GM12878 (cell line): ENCODE results near the gene TP63. TPM values are rescaled to one million over a fixed set of nuclear protein-coding genes. Genes with fewer than 3 reads are reported as not detected.

ENCODE experiments used
- ATAC-seq: fragments of 200-7000 bp; cut with Tn5 transposase; 3 replicates; pipeline ENCODE4 v1.9.1; 2020; ENCODE audit warnings: mild to moderate bottlenecking, moderate library complexity
- BruUV-seq: library from RNA; stranded (reverse); fragments of 400-500 nt; replicated peaks from 2 replicates; lab custom pipeline; 2021; lab: Mats Ljungman, UMichigan
- CTCF ChIA-PET: fragments of 300-600 bp; sonication (Branson Sonifier 250); formaldehyde crosslinking; extraction: SDS; loops from one replicate; lab custom pipeline; 2021; ENCODE audit warnings: inconsistent platforms; lab: Yijun Ruan, JAX
- POLR2A ChIA-PET: fragments of 350-600 bp; formaldehyde crosslinking; extraction: SDS; loops from one replicate; lab custom pipeline; 2021; ENCODE audit warnings: inconsistent platforms; lab: Charles Lee
- RAD21 ChIA-PET: fragments of 300-600 bp; sonication (Branson Sonifier 250); formaldehyde crosslinking; loops from one replicate; lab custom pipeline; 2023; ENCODE audit warnings: antibody characterized with exemption; ENCODE audit not compliant: unreplicated experiment; lab: Charles Lee
- SMC1A ChIA-PET: fragments of 300-600 bp; sonication (Branson Sonifier 250); formaldehyde crosslinking; loops from one replicate; lab custom pipeline; 2023; ENCODE audit not compliant: unreplicated experiment, uncharacterized antibody; lab: Charles Lee
- DNase-seq: peaks from one replicate; pipeline ENCODE4 v3.0.0-alpha.2; 2011; ENCODE audit warnings: low read depth, low spot score
- FAIRE-seq: peaks from 3 replicates; lab custom pipeline; 2011; peaks lifted over from hg19 to GRCh38; lab: Jason Lieb, UNC
- H2AFZ ChIP-seq: 2 replicates; pipeline ENCODE4 v1.6.0; 2011; ENCODE audit warnings: low read depth, low read length, control low read depth; ENCODE audit not compliant: control insufficient read depth
- H3K27ac ChIP-seq: 2 replicates; pipeline ENCODE4 v1.5.1; 2011; ENCODE audit warnings: control low read depth; ENCODE audit not compliant: control insufficient read depth, insufficient read depth
- H3K27me3 ChIP-seq, 2 experiments: replicated peaks in 1 of 2; 2 replicates each; pipeline versions ENCODE4 v1.6.0 to v1.6.1; 2011; ENCODE audit warnings: low read length in 1 of 2; ENCODE audit not compliant: control insufficient read depth in 2 of 2, insufficient read depth in 2 of 2
- H3K36me3 ChIP-seq, 2 experiments: 2 replicates each; pipeline ENCODE4 v1.5.1; 2011; ENCODE audit warnings: low read length in 1 of 2; ENCODE audit not compliant: control insufficient read depth in 2 of 2, insufficient read depth in 2 of 2
- H3K4me1 ChIP-seq: 2 replicates; pipeline ENCODE4 v1.6.1; 2011; ENCODE audit warnings: mild to moderate bottlenecking, low read length, moderate library complexity, mixed read lengths; ENCODE audit not compliant: control insufficient read depth, insufficient read depth
- H3K4me2 ChIP-seq: 2 replicates; pipeline ENCODE4 v1.6.0; 2011; ENCODE audit warnings: control low read depth; ENCODE audit not compliant: control insufficient read depth, insufficient read depth
- H3K4me3 ChIP-seq: fragments of 200-600 bp; sonication (generic); 2 replicates; pipeline ENCODE4 v1.5.1; 2016
- H3K79me2 ChIP-seq: 2 replicates; pipeline ENCODE4 v1.6.0; 2011; ENCODE audit warnings: low read length; ENCODE audit not compliant: control insufficient read depth, insufficient read depth
- H3K9ac ChIP-seq: 2 replicates; pipeline ENCODE4 v1.8.0; 2011; ENCODE audit warnings: low read length, control low read depth, mixed read lengths; ENCODE audit not compliant: control insufficient read depth, insufficient read depth
- H3K9me3 ChIP-seq: replicated peaks from 3 replicates; pipeline ENCODE4 v1.5.1; 2011; ENCODE audit warnings: mild to moderate bottlenecking, low read length; ENCODE audit not compliant: control insufficient read depth, insufficient read depth
- H4K20me1 ChIP-seq: 2 replicates; pipeline ENCODE4 v1.6.0; 2011; ENCODE audit not compliant: control insufficient read depth, insufficient read depth
- NFXL1 ChIP-seq: fragments of 450-650 bp; IDR thresholded peaks from 2 replicates; pipeline ENCODE4 v1.6.1; 2017; ENCODE audit warnings: antibody characterized with exemption, mild to moderate bottlenecking, borderline replicate concordance
- RAD21 ChIP-seq: IDR thresholded peaks from 2 replicates; pipeline ENCODE4 v1.6.1; 2011; ENCODE audit warnings: mild to moderate bottlenecking, low read depth, low read length, moderate library complexity; ENCODE audit not compliant: insufficient read depth
- SP1 ChIP-seq: IDR thresholded peaks from one replicate; pipeline ENCODE4 v1.6.1; 2011; ENCODE audit warnings: low read depth, low read length
- SRF ChIP-seq, 2 experiments: IDR thresholded peaks; 2 replicates each; pipeline ENCODE4 v1.6.1; 2011; ENCODE audit warnings: low read depth in 2 of 2, low read length in 2 of 2, mild to moderate bottlenecking in 1 of 2, moderate library complexity in 1 of 2
- WGBS: methylation state at CpG from one replicate; pipeline ENCODE4 v1.1.6; 2016; ENCODE audit warnings: low lambda C conversion rate; ENCODE audit not compliant: insufficient replicate concordance, insufficient coverage; ENCODE audit errors: missing lambda C conversion rate; 5-methylcytosine and 5-hydroxymethylcytosine counted together
- in situ Hi-C: fragments of 300-500 bp; cut with MboI; formaldehyde crosslinking; loops from 9 replicates; pipeline ENCODE4 v1.14.3; 2018; ENCODE audit warnings: mixed read lengths
- intact Hi-C: fragments of 100-400 bp; cut with micrococcal nuclease; formaldehyde crosslinking; loops from one replicate; pipeline ENCODE4 v1.14.2; 2022; ENCODE audit not compliant: unreplicated experiment
- polyA plus RNA-seq, 11 experiments: library from polyadenylated mRNA; depleted of rRNA in 4 of 11; unstranded in 6 of 11; stranded (reverse) in 5 of 11; fragments of >200 nt; fragmentation: Nextera tagmentation in 4 of 11; fragmentation: Illumina TruSeq in 1 of 11; extraction: Ambion mirVana in 4 of 11; extraction: Trizol in 1 of 11; gene quantifications; 1 replicate in 1 of 11; 2 replicates in 10 of 11; pipeline versions ENCODE4 v1.2.1 to v1.2.3, GENCODE V29; 2011 to 2016; ENCODE audit warnings: inconsistent platforms in 2 of 11, missing spikeins in 2 of 11, low read depth in 1 of 11
- total RNA-seq, 4 experiments: library from RNA; depleted of rRNA in 3 of 4; stranded (reverse); fragments of >200 nt in 3 of 4; fragmentation: Illumina TruSeq in 1 of 4; extraction: Trizol in 1 of 4; gene quantifications; 2 replicates each; pipeline versions ENCODE4 v1.2.1 to v1.2.3, GENCODE V29; 2013 to 2021
- TF ChIP-seq, protein P1 (sequence below): IDR thresholded peaks from 2 replicates; pipeline ENCODE4 v1.6.1; 2012; ENCODE audit warnings: low read depth, low read length, improper control_type of control experiment

Gene TP63
- total and polyA plus RNA-seq, 10 of the 15 experiments (the other 5 are each of a cell fraction or from before 2014, with no cell fraction given) = 1.4 to 10.8 (median 6.2) TPM

- no TSS peak for BruUV-seq
- Histone ChIP-seq H3K4me2 (no peak overlapping the region), H3K36me3 (no peaks in the 10 kb centered on the region), H3K27me3 (no peaks in the 10 kb centered on the region), H3K79me2 (no peaks in the 10 kb centered on the region), H3K27ac (no peak overlapping the region), H3K9me3 (no peaks in the 10 kb centered on the region; the same call in 2 of the 3 replicates), H2AFZ (no peak overlapping the region), H4K20me1 (no peaks in the 10 kb centered on the region), H3K4me1 (peaks cover 5% of the 10 kb centered on the region; the same call in 1 of the 2 replicates), H3K9ac (no peak overlapping the region), H3K4me3 (no peak overlapping the region)
- intact Hi-C loops (no loop called here), in situ Hi-C loops (no loop called here)
- ChIA-PET RAD21 (interaction anchor here (1.0 to 1.8 kb wide), 5 partner anchors 10 to 267 kb away, joined by 3 to 10 read pairs (median 3); no protein-coding TSS in a partner anchor), POLR2A (no interaction called here), SMC1A (interaction anchor here (0.9 to 1.9 kb wide), 18 partner anchors 8 to 507 kb away, joined by 3 to 9 read pairs (median 4); no protein-coding TSS in a partner anchor), CTCF (interaction anchor here (0.9 to 1.5 kb wide), 4 partner anchors 18 to 46 kb away, joined by 3 to 4 read pairs (median 3); no protein-coding TSS in a partner anchor)
- no peak for ATAC-seq
- 73% methylated on average over 3 of the region's 3 CpGs for WGBS
- no peak for FAIRE-seq
- DNase-seq = no peak
- TF ChIP-seq, protein P1, sequence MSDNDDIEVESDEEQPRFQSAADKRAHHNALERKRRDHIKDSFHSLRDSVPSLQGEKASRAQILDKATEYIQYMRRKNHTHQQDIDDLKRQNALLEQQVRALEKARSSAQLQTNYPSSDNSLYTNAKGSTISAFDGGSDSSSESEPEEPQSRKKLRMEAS = no peak
- TF ChIP-seq RAD21 = no peak
- no peak for TF ChIP-seq SP1
Measured at GRCh38 chr3:189779166-189779565, 148.0 kb downstream of the TP63 start.

GRCh38 chr3:189780546-189781270 is 149.5 kb downstream of the TP63 start:
- Histone ChIP-seq H3K79me2 (no peaks in the 10 kb centered on the region), H4K20me1 (no peaks in the 10 kb centered on the region), H3K4me2 (no peak overlapping the region), H3K9ac (no peak overlapping the region), H3K9me3 (no peaks in the 10 kb centered on the region; the same call in 1 of the 3 replicates), H2AFZ (no peak overlapping the region), H3K27me3 (no peaks in the 10 kb centered on the region), H3K4me3 (no peak overlapping the region), H3K36me3 (no peaks in the 10 kb centered on the region), H3K4me1 (peaks cover 5% of the 10 kb centered on the region; the same call in 1 of the 2 replicates), H3K27ac (no peak overlapping the region)
- ChIA-PET RAD21 (no interaction called here), CTCF (interaction anchor here (0.6 to 1.5 kb wide), 3 partner anchors 9 to 269 kb away, joined by 3 to 4 read pairs (median 3); no protein-coding TSS in a partner anchor), POLR2A (no interaction called here), SMC1A (interaction anchor here (0.5 to 1.9 kb wide), 6 partner anchors 12 to 504 kb away, joined by 3 to 6 read pairs (median 4); no protein-coding TSS in a partner anchor)
- BruUV-seq = no TSS peak
- intact Hi-C loops = no loop called here
- TF ChIP-seq SRF (IDR thresholded peaks at IDR 0.05; ENCODE audit: low read depth in 2 of 2, low read length in 2 of 2) = no peak
- TF ChIP-seq NFXL1 = no peak
- ATAC-seq (no peak), FAIRE-seq (no peak), DNase-seq (no peak)
- in situ Hi-C loops = no loop called here
- 84% methylated on average over 6 of the region's 6 CpGs for WGBS
